Panc1 (cell line): ENCODE measurements around the gene FMN2. TPM values are rescaled to one million over a fixed set of nuclear protein-coding genes. Genes with fewer than 3 reads are reported as not detected.

Experiments
- ATAC-seq: fragments of 200-7000 bp; cut with Tn5 transposase; 2 replicates; pipeline ENCODE4 v1.9.1; 2020; ENCODE audit warnings: mild to moderate bottlenecking, moderate library complexity
- BruUV-seq: library from RNA; stranded (reverse); fragments of 400-500 nt; replicated peaks from 2 replicates; lab custom pipeline; 2021; lab: Mats Ljungman, UMichigan
- CTCF ChIA-PET: fragments of 300-600 bp; sonication (Branson Sonifier 250); formaldehyde crosslinking; loops from one replicate; lab custom pipeline; 2022; ENCODE audit warnings: antibody characterized with exemption; lab: Charles Lee
- POLR2A ChIA-PET: fragments of 300-600 bp; sonication (Branson Sonifier 250); formaldehyde crosslinking; loops from one replicate; lab custom pipeline; 2022; ENCODE audit warnings: antibody characterized with exemption; lab: Charles Lee
- DNase-seq: peaks from one replicate; pipeline ENCODE4 v3.0.0-alpha.2; 2010; ENCODE audit warnings: low read depth, low spot score
- H3K27ac ChIP-seq: 2 replicates; pipeline ENCODE4 v1.5.1; 2011; ENCODE audit warnings: mild to moderate bottlenecking, low read length, inconsistent platforms
- H3K27me3 ChIP-seq: fragments of 200-500 bp; sonication (Bioruptor generic); 2 replicates; pipeline ENCODE4 v1.6.0; 2014; ENCODE audit warnings: low read length, inconsistent platforms; ENCODE audit not compliant: control insufficient read depth, insufficient read depth
- H3K36me3 ChIP-seq: fragments of 200-500 bp; sonication (Bioruptor generic); 2 replicates; pipeline ENCODE4 v1.5.1; 2014; ENCODE audit warnings: inconsistent platforms, mild to moderate bottlenecking, low read length, moderate library complexity; ENCODE audit not compliant: control insufficient read depth, insufficient read depth
- H3K4me1 ChIP-seq: 2 replicates; pipeline ENCODE4 v1.5.1; 2011; ENCODE audit warnings: inconsistent platforms, mild to moderate bottlenecking, low read length, moderate library complexity; ENCODE audit not compliant: control insufficient read depth, insufficient read depth
- H3K4me3 ChIP-seq, 2 experiments: 2 replicates each; pipeline ENCODE4 v1.5.1; 2011 to 2012; ENCODE audit warnings: low read depth in 2 of 2, low read length in 2 of 2, mild to moderate bottlenecking in 2 of 2, inconsistent platforms in 1 of 2, moderate library complexity in 1 of 2
- H3K9me3 ChIP-seq: fragments of 200-500 bp; sonication (Bioruptor generic); 2 replicates; pipeline ENCODE4 v1.5.1; 2014; ENCODE audit warnings: low read depth, mild to moderate bottlenecking, inconsistent platforms, low read length, moderate library complexity; ENCODE audit not compliant: control insufficient read depth, insufficient read depth
- POLR2AphosphoS5 ChIP-seq: IDR thresholded peaks from 2 replicates; pipeline ENCODE4 v1.6.1; 2012; ENCODE audit warnings: mild to moderate bottlenecking, low read depth, low read length, moderate library complexity
- SIN3A ChIP-seq: IDR thresholded peaks from 2 replicates; pipeline ENCODE4 v1.6.1; 2012; ENCODE audit warnings: low read depth, mild to moderate bottlenecking, low read length, moderate library complexity, borderline replicate concordance; ENCODE audit not compliant: insufficient read depth
- TCF7L2 ChIP-seq: IDR thresholded peaks from 2 replicates; pipeline ENCODE4 v1.6.1; 2011; ENCODE audit warnings: mild to moderate bottlenecking, low read depth, low read length, inconsistent platforms
- in situ Hi-C: cut with HindIII; loops from 2 replicates; pipeline ENCODE4 v1.10.0; 2016; ENCODE audit warnings: low sequenced_read_pairs, low pct_unique_long_range_greater_than_20kb
- intact Hi-C: fragments of 100-400 bp; cut with micrococcal nuclease; formaldehyde crosslinking; loops from one replicate; pipeline ENCODE4 v1.10.0; 2022; ENCODE audit not compliant: unreplicated experiment
- total RNA-seq: library from RNA; stranded (reverse); gene quantifications from one replicate; pipeline ENCODE4 v1.2.1, GENCODE V29; 2021; ENCODE audit not compliant: unreplicated experiment
- TF ChIP-seq, protein P1 (sequence below), 2 experiments: IDR thresholded peaks; 2 replicates each; pipeline ENCODE4 v1.6.1; 2011 to 2012; ENCODE audit warnings: low read depth in 2 of 2, control low read depth in 1 of 2, low read length in 1 of 2, mild to moderate bottlenecking in 1 of 2, moderate library complexity in 1 of 2; ENCODE audit not compliant: insufficient read depth in 1 of 2
- TF ChIP-seq, protein P2 (sequence below): fragments of 450-650 bp; IDR thresholded peaks from 2 replicates; pipeline ENCODE4 v1.5.1; 2017; ENCODE audit warnings: mild to moderate bottlenecking

The FMN2 gene
- total RNA-seq, 1 experiment from 2014 or later = 1.9 TPM

DNA sequence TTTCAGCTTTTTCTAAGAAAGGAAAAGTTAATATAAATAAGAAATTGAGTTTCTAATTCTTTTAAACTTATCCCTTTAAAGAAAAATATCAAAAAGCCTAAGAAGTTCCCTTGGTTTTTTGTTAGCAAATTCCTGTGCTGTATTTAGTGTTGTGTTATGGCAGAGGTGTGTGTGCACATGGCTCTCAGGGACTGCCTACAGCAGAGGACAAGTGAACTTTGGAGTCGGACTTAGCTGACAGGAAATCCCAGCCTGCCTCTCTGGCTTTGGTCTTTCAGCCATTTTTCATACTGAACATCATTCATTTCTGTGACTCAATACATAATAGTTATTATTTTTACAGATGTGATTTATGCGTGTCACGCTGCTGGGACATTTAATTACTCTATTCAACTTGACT, 149.6 kb downstream of the FMN2 start:
- no peaks in the 10 kb centered on the region for H3K4me1 ChIP-seq
- BruUV-seq = no TSS peak
- TF ChIP-seq, protein P1, sequence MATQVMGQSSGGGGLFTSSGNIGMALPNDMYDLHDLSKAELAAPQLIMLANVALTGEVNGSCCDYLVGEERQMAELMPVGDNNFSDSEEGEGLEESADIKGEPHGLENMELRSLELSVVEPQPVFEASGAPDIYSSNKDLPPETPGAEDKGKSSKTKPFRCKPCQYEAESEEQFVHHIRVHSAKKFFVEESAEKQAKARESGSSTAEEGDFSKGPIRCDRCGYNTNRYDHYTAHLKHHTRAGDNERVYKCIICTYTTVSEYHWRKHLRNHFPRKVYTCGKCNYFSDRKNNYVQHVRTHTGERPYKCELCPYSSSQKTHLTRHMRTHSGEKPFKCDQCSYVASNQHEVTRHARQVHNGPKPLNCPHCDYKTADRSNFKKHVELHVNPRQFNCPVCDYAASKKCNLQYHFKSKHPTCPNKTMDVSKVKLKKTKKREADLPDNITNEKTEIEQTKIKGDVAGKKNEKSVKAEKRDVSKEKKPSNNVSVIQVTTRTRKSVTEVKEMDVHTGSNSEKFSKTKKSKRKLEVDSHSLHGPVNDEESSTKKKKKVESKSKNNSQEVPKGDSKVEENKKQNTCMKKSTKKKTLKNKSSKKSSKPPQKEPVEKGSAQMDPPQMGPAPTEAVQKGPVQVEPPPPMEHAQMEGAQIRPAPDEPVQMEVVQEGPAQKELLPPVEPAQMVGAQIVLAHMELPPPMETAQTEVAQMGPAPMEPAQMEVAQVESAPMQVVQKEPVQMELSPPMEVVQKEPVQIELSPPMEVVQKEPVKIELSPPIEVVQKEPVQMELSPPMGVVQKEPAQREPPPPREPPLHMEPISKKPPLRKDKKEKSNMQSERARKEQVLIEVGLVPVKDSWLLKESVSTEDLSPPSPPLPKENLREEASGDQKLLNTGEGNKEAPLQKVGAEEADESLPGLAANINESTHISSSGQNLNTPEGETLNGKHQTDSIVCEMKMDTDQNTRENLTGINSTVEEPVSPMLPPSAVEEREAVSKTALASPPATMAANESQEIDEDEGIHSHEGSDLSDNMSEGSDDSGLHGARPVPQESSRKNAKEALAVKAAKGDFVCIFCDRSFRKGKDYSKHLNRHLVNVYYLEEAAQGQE (IDR thresholded peaks at IDR 0.05; ENCODE audit: insufficient read depth in 1 of 2, low read depth in 2 of 2, low read length in 1 of 2) = no peak
- no peak for TF ChIP-seq SIN3A
- no peak for TF ChIP-seq TCF7L2
- TF ChIP-seq, protein P2, sequence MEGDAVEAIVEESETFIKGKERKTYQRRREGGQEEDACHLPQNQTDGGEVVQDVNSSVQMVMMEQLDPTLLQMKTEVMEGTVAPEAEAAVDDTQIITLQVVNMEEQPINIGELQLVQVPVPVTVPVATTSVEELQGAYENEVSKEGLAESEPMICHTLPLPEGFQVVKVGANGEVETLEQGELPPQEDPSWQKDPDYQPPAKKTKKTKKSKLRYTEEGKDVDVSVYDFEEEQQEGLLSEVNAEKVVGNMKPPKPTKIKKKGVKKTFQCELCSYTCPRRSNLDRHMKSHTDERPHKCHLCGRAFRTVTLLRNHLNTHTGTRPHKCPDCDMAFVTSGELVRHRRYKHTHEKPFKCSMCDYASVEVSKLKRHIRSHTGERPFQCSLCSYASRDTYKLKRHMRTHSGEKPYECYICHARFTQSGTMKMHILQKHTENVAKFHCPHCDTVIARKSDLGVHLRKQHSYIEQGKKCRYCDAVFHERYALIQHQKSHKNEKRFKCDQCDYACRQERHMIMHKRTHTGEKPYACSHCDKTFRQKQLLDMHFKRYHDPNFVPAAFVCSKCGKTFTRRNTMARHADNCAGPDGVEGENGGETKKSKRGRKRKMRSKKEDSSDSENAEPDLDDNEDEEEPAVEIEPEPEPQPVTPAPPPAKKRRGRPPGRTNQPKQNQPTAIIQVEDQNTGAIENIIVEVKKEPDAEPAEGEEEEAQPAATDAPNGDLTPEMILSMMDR = no peak
- TF ChIP-seq POLR2AphosphoS5 = no peak

DNA sequence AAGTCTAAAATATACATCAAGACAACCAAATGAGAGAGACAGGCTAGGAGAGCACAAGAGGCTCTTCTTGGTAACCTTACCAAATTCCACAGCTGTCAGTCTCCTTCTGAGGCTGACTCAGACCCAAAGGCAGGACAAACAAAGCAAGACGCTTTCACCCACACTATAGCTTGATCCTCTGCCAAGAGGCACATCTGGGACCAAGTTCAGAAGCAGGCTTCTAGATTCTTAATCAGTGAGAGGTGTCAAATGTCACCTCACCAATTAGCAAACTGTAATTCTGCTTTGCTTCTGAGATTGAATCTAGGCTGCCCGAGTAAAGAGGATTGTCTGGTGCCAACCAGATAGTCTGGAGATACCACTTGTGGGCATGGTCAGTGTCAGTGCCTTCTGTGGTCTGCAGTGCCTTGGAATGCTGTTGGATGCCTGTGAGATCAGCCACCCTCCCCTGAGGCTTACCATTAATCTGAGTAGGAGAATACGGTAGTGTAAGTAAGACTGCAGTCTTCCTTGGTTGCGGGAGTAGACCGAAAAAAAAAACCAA, 151.0 kb downstream of the FMN2 start:
- no peaks in the 10 kb centered on the region for H3K9me3 ChIP-seq
- no peaks in the 10 kb centered on the region for H3K4me1 ChIP-seq
- no peaks in the 10 kb centered on the region for H3K36me3 ChIP-seq
- no peaks in the 10 kb centered on the region for H3K27me3 ChIP-seq
- no peak overlapping the region for H3K4me3 ChIP-seq
- ATAC-seq (no peak), DNase-seq (no peak)
- intact Hi-C loops = no loop called here
- in situ Hi-C loops = no loop called here
- ChIA-PET POLR2A (no interaction called here), CTCF (no interaction called here)
- no peak overlapping the region for H3K27ac ChIP-seq
- no TSS peak for BruUV-seq
- TF ChIP-seq TCF7L2 (no peak), POLR2AphosphoS5 (no peak), SIN3A (no peak)
- TF ChIP-seq, protein P1 (IDR thresholded peaks at IDR 0.05; ENCODE audit: insufficient read depth in 1 of 2, low read depth in 2 of 2, low read length in 1 of 2) = no peak
- TF ChIP-seq, protein P2 = no peak

More for the DNA sequence above, 149.6 kb downstream of the FMN2 start:
- in situ Hi-C loops = no loop called here
- no peaks in the 10 kb centered on the region for H3K9me3 ChIP-seq
- no peaks in the 10 kb centered on the region for H3K27me3 ChIP-seq
- DNase-seq (no peak), ATAC-seq (no peak)
- H3K27ac ChIP-seq = no peak overlapping the region
- no peak overlapping the region for H3K4me3 ChIP-seq
- ChIA-PET CTCF (no interaction called here), POLR2A (no interaction called here)
- H3K36me3 ChIP-seq = no peaks in the 10 kb centered on the region
- intact Hi-C loops = no loop called here
